IPS-18c (cell line): ENCODE data around the gene HK1.
"Not testable (repeated sequence)": the region's sequence is repeated elsewhere in the genome, so short reads cannot be mapped to it uniquely, and the experiment has no call there.

Experiments
- H3K4me3 ChIP-seq: 2 replicates; pipeline ENCODE4 v1.7.0; 2013; ENCODE audit warnings: low read depth, mild to moderate bottlenecking, low read length, moderate library complexity; ENCODE audit not compliant: insufficient read depth
- H3K9me3 ChIP-seq: one replicate; pipeline ENCODE4 v1.6.1; 2013; ENCODE audit warnings: mild to moderate bottlenecking, low read length, moderate library complexity; ENCODE audit not compliant: control insufficient read depth, insufficient read depth

The HK1 gene

GRCh38 chr10:69248117-69248730, 30.1 kb upstream of the HK1 start:
- Histone ChIP-seq H3K4me3 (no peak overlapping the region), H3K9me3 (no peaks in the 10 kb centered on the region)

- no peaks in the 10 kb centered on the region for H3K9me3 ChIP-seq
- no peak overlapping the region for H3K4me3 ChIP-seq
Observed at GRCh38 chr10:69250041-69250440, 28.3 kb upstream of the HK1 start.

- not testable (repeated sequence) for H3K4me3 ChIP-seq, H3K9me3 ChIP-seq
Observed at GRCh38 chr10:69251417-69251816, 26.9 kb upstream of the HK1 start.

DNA sequence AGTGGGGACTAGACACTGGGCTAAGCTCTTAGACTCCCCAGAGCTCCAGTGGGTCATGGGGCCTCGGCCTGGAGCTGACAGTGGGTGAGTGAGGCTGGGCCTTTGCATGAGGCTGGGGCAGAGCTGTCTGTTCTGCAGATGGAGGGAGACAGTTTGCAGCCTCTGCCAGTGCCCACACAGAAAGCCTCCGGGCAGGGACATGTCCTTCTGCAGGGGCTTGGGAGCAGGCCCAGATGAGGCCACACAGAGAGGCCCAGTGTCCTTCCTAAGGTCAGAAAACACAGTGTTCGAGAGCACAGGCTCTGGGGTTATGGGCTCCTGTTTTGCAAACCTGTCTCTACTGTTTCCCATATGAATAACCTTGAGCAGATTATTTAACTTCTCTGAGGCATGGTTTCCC, 25.1 kb upstream of the HK1 start:
- Histone ChIP-seq H3K9me3 (no peaks in the 10 kb centered on the region), H3K4me3 (no peak overlapping the region)

DNA sequence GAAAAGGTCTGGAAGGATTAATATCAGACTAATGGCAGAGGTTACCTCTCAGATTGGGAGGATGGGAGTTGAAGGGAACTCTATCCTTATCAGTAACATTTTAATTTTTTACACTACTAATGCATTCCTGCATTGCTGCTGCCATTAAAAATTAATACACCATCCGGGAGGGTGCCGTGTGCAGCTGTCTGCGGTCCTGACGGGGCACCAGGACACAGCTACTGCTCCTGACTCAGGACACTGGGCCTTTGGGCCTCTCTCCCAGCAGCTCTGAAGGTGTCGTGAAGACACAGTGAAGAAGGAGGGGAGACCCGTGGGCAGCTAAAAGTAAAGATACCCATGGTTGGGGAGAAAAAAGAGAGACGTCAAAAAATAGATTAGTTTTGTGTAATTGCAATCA, 23.4 kb upstream of the HK1 start:
- Histone ChIP-seq H3K9me3 (no peaks in the 10 kb centered on the region), H3K4me3 (no peak overlapping the region)

DNA sequence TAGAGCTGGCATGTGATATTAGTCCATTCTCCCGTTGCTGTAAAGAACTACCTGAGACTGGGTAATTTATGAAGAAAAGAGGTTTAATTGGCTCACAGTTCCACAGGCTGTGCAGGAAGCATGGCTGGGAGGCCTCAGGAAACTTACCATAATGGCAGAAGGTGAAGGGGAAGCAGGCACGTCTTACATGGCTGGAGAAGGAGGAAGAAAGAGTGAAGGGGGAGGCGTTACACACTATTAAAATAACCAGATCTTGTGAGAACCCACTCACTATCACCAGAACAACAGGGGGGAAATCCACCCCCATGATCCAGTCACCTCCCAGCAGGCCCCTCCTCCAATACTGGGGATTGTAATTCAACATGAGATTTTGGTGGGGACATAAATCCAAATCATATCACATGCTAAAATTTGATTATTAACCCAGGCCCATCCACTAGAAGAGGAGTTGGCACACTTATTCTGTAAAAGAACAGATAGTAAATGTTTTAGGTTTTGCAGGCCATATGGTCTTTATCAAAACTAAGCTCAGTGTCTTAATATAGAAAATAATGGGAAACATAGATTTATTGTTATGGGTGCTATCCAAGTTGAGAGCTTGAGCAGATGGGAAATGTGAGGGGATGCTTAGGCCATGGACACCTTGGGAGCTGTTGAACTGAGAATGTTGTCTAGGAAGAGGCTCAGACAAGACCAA, 18.6 kb upstream of the HK1 start:
- Histone ChIP-seq H3K9me3 (no peaks in the 10 kb centered on the region), H3K4me3 (no peak overlapping the region)

GRCh38 chr10:69261184-69261583, 17.1 kb upstream of the HK1 start:
- no peak overlapping the region for H3K4me3 ChIP-seq

GRCh38 chr10:69262292-69262751, 16.0 kb upstream of the HK1 start:
- Histone ChIP-seq H3K4me3 (no peak overlapping the region), H3K9me3 (no peaks in the 10 kb centered on the region)

More at GRCh38 chr10:69261184-69261583, 17.1 kb upstream of the HK1 start:
- H3K9me3 ChIP-seq = no peaks in the 10 kb centered on the region

GRCh38 chr10:69265521-69265920, 12.8 kb upstream of the HK1 start:
- H3K4me3 ChIP-seq = no peak overlapping the region

GRCh38 chr10:69268761-69269416, 9.4 kb upstream of the HK1 start:
- Histone ChIP-seq H3K9me3 (no peaks in the 10 kb centered on the region), H3K4me3 (no peak overlapping the region)

More at GRCh38 chr10:69265521-69265920, 12.8 kb upstream of the HK1 start:
- no peaks in the 10 kb centered on the region for H3K9me3 ChIP-seq

GRCh38 chr10:69269761-69270160, 8.5 kb upstream of the HK1 start:
- H3K4me3 ChIP-seq = no peak overlapping the region
- no peaks in the 10 kb centered on the region for H3K9me3 ChIP-seq

- H3K4me3 ChIP-seq = no peak overlapping the region
- no peaks in the 10 kb centered on the region for H3K9me3 ChIP-seq
Observed at GRCh38 chr10:69270990-69271389, 7.3 kb upstream of the HK1 start.

DNA sequence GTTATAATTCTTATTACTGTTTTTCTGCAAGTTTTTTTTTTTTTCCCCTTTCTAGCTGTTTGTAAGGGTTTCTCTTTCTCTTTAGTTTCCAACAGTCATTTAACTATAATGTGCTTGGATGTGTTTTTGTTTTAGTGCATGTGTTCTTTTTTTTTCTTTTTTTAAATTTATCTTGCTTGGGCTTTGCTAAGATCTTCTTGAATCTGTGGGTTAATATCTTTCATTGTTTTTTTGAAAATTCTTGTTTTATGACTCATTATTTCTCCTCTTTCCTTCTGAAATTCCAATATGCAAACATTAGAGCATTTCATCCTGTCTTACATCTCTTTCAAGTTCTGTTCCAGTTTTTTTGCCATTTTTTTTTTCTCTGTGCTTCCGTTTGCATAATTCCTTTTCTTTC, 5.7 kb upstream of the HK1 start:
- H3K9me3 ChIP-seq = no peaks in the 10 kb centered on the region
- H3K4me3 ChIP-seq = no peak overlapping the region

DNA sequence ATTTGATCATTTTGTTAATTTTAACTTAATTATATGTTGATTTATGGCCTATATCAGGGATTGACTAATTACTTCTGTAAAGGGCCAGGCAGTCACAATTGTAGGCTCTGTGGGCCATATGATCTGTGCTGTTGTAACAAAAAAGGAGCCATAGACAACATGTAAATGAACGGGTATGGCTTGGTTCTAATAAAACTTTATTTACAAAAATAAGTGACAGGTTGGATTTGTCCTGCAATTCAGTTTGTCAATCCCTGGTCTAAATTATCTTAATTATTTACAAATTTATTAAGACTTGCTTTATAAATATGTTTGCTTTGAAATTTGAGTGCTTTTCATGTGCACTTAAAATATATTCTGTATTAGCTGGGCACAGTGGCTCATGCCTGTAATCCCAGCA, 2.9 kb upstream of the HK1 start:
- H3K9me3 ChIP-seq = no peaks in the 10 kb centered on the region

DNA sequence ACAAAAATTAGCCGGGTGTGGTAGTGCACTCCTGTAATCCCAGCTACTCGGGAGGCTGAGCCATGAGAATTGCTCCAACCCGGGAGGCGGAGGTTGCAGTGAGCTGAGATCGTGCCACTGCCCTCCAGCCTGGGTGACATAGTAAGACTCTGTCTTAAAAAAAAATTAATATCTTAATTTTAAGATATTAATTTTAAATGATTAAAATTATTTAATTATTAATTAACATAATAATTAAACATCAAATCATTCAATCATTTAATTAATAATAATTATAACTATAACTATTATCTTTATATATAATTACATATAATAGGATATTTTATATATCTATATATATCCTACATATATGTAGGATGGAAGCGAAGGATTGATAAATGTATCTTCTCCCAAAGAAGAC, 1.8 kb upstream of the HK1 start:
- H3K4me3 ChIP-seq = no peak overlapping the region
- no peaks in the 10 kb centered on the region for H3K9me3 ChIP-seq

More for the DNA sequence above, 2.9 kb upstream of the HK1 start:
- no peak overlapping the region for H3K4me3 ChIP-seq

GRCh38 chr10:69279110-69279509, 814 bp downstream of the HK1 start:
- H3K4me3 ChIP-seq = no peak overlapping the region
- no peaks in the 10 kb centered on the region for H3K9me3 ChIP-seq

GRCh38 chr10:69281507-69282413, 3.5 kb downstream of the HK1 start:
- H3K4me3 ChIP-seq = no peak overlapping the region
- H3K9me3 ChIP-seq = no peaks in the 10 kb centered on the region
